ENCODE data around the gene MMP24. TPM values are rescaled to one million over a fixed set of nuclear protein-coding genes. Genes with fewer than 3 reads are reported as not detected.

MMP24 gene
- total RNA-seq, 2 experiments from 2014 or later, result not detected

DNA sequence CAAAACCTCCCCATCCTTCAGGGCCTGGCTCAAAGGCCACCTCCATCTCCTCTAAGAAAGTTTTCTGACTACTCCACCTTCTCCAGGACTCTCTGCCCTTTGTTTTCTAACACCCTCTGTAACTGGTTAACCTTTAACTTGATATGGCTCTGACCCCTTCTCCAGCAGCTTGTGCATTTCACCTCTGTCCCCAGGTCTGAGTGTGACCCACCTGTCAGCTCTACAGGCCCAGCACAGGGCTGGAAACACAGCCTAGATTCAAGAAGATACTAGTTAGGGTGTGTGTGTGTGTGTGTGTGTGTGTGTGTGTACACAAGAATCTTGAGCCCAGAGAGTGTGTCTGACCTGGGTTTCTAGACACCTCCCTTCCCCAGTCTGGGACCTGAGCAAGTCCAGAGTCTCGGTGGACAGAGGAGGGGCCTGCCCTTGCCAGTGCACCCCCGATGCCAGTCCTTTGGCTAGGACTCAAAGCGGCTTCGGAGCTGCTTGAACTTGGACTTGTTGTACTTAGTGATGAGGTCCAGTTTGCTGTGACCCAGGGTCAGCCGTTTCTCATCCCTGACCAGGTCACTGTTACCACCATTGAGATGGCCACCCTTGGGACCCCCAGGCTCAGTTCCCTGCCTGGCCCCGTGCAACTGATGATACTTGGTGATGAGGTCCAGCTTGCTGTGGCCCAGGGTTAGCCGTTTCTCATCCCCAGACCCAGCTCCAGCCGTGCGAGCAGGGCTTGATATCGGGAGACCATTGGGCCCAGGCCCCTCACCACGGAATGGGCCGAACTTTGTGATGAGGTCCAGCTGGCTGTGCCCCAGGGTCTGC is 59.8 kb downstream of the MMP24 start:
- ChIA-PET POLR2A (no interaction called here), CTCF (interaction anchor here (0.6 kb wide), 1 partner anchor 17 kb away, joined by 3 read pairs; no protein-coding TSS in a partner anchor)
- intact Hi-C loops (cut with micrococcal nuclease), result loop anchor here (10.0 kb wide), 1 partner anchor 59 kb away; no protein-coding TSS in a partner anchor

DNA sequence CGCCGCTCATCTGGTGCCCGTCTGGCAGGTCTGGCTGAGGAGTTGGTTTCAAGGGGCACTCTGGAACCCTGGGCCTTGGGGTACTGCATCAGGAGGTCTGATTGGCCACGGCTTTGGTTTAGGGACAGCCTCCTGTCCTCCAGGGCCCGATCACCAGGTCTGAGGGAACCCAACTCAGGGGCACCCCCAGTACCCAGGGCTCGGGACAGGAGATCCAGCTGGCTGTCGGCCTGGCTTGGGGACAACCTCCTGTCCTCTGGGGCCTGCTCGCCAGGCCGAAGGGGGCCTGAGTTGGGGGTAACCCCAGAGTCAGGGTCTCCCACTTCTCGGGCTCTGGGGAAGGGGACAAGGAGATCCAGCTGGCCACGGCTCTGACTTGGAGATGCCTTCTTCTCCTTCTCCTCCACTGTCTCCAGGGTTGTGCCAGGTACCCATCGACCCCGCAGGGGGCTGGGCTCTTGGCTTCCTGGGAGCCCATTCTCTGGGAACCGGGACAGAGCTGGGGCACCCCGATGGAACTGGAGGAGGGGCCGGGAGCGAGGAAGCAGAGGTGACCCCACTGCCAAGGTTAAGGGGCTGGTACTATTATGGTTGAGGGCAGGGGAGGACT is 60.5 kb downstream of the MMP24 start:
- intact Hi-C loops (cut with micrococcal nuclease), result loop anchor here (10.0 kb wide), 1 partner anchor 58 kb away; no protein-coding TSS in a partner anchor
- POLR2A ChIA-PET, result no interaction called here
- H3K27ac Mint-ChIP-seq, result no peak overlapping the region

More for the DNA sequence above, 59.8 kb downstream of the MMP24 start:
- H3K27ac Mint-ChIP-seq, result peak overlapping the region; percentile 14
- peaks cover 12% of the 10 kb centered on the region for H3K36me3 Mint-ChIP-seq
- H3K9me3 Mint-ChIP-seq, result no peaks in the 10 kb centered on the region
- no peaks in the 10 kb centered on the region for H3K27me3 Mint-ChIP-seq
- DNase-seq, result no peak
- H3K4me1 Mint-ChIP-seq (ENCODE audit: low read depth), result peaks cover 20% of the 10 kb centered on the region
- H3K4me3 Mint-ChIP-seq, result peak overlapping the region; percentile 78

DNA sequence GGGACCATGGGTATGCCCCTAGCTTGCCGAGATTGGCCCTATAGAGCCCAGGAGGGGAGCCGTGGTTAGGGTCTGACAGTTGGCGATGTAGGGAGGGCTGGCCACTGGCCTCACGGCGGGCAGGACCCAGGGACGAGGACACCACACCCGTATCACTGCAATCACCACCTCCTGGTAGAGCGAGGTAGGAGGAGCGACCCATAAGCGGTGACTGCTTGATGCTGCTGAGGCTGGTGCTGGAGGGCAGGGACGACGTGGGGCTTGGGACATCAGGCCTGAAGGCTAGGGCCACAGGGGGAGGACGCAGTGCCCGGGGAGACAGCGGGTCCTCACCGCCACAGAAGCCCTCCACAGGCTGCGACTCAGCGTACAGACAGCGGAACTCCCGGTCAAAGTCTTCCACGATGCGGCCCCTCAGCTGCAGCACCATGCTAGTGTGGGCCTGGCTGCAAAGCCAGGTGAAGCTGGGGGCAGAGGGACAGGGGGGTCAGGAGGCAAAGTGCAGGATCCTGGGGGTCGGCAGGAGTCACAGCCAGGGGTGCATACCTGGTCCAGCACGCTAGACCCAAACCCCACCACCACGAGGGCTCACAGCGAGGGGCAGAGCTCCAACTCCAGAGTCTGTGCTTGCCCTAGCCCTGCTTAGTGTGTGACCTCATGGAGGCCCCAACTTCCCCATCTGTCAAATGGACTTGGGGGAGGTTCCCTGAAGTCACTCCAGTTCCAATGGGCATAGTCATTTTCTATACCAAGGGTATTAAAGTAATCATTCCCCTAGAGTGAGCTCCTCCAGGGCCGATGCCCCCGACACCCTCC is 61.2 kb downstream of the MMP24 start:
- ChIA-PET CTCF (interaction anchor here (0.6 kb wide), 1 partner anchor 17 kb away, joined by 3 read pairs; no protein-coding TSS in a partner anchor), POLR2A (no interaction called here)
- H3K4me3 Mint-ChIP-seq, result no peak overlapping the region
- H3K27ac Mint-ChIP-seq, result no peak overlapping the region
- no peak for DNase-seq
- intact Hi-C loops (cut with micrococcal nuclease), result loop anchor here (10.0 kb wide), 1 partner anchor 57 kb away; no protein-coding TSS in a partner anchor
- H3K36me3 Mint-ChIP-seq, result peaks cover 4% of the 10 kb centered on the region
- peaks cover 20% of the 10 kb centered on the region for H3K4me1 Mint-ChIP-seq (ENCODE audit: low read depth)
- H3K9me3 Mint-ChIP-seq, result no peaks in the 10 kb centered on the region
- no peaks in the 10 kb centered on the region for H3K27me3 Mint-ChIP-seq

More for the DNA sequence above, 60.5 kb downstream of the MMP24 start:
- Mint-ChIP-seq H3K27me3 (no peaks in the 10 kb centered on the region), H3K4me1 (ENCODE audit: low read depth) (peaks cover 20% of the 10 kb centered on the region), H3K9me3 (no peaks in the 10 kb centered on the region), H3K4me3 (no peak overlapping the region), H3K36me3 (peaks cover 9% of the 10 kb centered on the region)
- CTCF ChIA-PET, result no interaction called here
- no peak for DNase-seq

DNA sequence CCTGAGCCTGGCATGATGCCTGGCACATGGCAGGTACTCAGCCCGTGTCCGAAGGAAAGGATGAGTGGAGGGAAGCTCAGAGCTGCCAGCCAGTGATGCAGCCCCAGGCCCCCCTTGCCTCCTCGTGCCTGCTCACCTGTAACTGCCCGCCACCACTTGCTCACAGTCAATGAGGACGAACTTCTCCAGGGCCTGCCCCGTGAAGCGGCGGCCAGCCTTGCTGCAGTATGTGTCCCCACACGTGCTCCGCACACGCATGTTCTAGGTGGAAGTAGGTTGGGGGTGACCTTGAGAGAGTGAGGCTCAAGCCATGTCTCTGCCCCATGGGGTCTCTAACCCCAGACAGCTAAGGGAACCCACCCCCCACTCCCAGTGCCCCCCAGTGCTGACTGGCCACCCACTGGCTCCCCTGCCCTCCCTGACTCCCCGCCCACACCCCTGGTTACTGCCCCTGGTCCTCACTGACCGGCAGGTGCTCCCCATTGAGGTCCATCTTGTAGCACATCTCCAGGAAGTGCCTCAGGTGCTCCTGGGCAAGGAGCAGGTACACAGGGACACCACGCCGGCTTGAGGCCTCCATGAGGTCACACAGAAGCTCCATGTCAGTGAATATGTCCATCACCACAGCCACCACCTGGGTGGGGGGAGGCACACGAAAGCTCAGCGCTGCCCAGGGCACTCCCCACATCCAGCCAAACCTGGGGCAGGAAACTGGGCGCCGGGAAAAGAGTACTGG is 62.0 kb downstream of the MMP24 start:
- Mint-ChIP-seq H3K27ac (no peak overlapping the region), H3K4me3 (no peak overlapping the region)
- intact Hi-C loops (cut with micrococcal nuclease), result loop anchor here (10.0 kb wide), 1 partner anchor 56 kb away; no protein-coding TSS in a partner anchor

DNA sequence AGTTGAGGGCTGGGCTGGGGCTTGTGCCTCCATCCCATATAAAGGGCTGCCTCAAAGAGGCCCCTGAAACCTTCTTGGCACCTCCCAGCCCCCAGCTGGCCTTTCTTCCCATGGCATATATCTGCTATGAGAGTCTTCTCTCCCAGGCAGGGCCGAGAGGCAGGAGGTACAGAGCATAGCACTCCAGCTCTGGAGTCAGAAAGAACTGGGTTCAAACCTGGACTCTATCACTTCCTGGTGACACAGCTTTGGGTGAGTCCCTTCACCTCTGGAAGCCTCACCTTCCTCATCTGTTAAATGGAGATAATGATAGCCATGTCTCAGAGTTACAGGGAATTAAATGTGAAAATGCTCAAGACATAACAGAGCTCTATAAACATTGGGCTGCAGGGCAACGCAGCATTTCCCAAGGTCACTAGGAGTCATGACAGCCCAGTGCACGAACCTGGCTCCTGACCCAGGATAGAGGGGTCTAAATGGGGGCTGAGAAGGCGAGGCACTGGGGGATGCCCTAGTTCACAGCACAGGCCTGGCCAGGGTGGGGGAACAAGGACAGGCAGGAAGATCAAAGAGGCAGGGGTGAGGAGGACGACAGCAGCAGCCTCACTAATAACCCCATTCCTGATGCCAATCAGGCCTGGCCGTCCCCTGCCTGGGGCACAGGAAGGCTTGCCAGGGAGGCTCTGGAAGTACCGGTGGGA is 63.8 kb downstream of the MMP24 start:
- DNase-seq, result no peak
- H3K4me1 Mint-ChIP-seq (ENCODE audit: low read depth), result peaks cover 7% of the 10 kb centered on the region
- POLR2A ChIA-PET, result no interaction called here
- H3K4me3 Mint-ChIP-seq, result no peak overlapping the region
- H3K36me3 Mint-ChIP-seq, result no peaks in the 10 kb centered on the region
- intact Hi-C loops (cut with micrococcal nuclease), result no loop called here
- H3K27me3 Mint-ChIP-seq, result peaks cover 4% of the 10 kb centered on the region
- H3K9me3 Mint-ChIP-seq, result no peaks in the 10 kb centered on the region
- no peak overlapping the region for H3K27ac Mint-ChIP-seq
- CTCF ChIA-PET, result interaction anchor here (0.8 to 2.2 kb wide), 2 partner anchors 14 to 39 kb away, joined by 3 to 7 read pairs; no protein-coding TSS in a partner anchor

More for the DNA sequence above, 62.0 kb downstream of the MMP24 start:
- Mint-ChIP-seq H3K36me3 (peaks cover 4% of the 10 kb centered on the region), H3K27me3 (peaks cover under 1% of the 10 kb centered on the region), H3K9me3 (no peaks in the 10 kb centered on the region), H3K4me1 (ENCODE audit: low read depth) (peaks cover 16% of the 10 kb centered on the region)
- POLR2A ChIA-PET, result no interaction called here
- CTCF ChIA-PET, result interaction anchor here (0.6 to 2.2 kb wide), 4 partner anchors 16 to 41 kb away, joined by 3 to 7 read pairs (median 4); no protein-coding TSS in a partner anchor
- DNase-seq, result no peak

DNA sequence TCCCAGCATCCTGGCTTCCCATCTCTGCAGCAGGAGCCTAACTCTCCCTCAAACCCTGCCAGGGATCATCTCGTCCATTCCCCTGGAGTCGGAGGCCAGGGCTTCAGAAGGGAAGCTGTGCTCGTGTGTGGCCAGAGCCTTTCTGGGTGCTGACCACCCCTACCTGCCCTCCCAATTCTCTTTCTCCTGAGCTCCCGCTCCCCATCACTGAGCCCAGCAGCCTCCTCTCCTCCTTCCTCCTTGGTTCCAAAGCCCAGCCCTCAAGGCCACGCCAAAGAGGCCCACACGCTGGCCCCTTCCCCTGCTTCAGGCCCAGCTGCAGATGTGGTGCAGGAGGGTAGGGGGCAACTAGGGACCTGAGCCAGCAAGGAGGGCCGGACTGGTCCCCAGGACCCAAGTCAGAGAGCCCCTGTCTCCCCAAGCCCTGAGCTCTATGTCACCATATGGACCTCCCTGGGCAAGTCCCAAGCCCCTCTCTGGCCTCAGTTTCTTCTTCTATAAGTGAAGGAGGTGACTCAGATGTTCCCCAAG is 64.5 kb downstream of the MMP24 start:
- H3K4me3 Mint-ChIP-seq, result no peak overlapping the region
- no peaks in the 10 kb centered on the region for H3K9me3 Mint-ChIP-seq
- ChIA-PET POLR2A (no interaction called here), CTCF (interaction anchor here (0.8 to 2.2 kb wide), 2 partner anchors 13 to 39 kb away, joined by 3 to 7 read pairs; no protein-coding TSS in a partner anchor)
- intact Hi-C loops (cut with micrococcal nuclease), result no loop called here
- H3K27me3 Mint-ChIP-seq, result peaks cover 4% of the 10 kb centered on the region
- peaks cover 2% of the 10 kb centered on the region for H3K4me1 Mint-ChIP-seq (ENCODE audit: low read depth)
- no peak for DNase-seq
- no peak overlapping the region for H3K27ac Mint-ChIP-seq
- H3K36me3 Mint-ChIP-seq, result no peaks in the 10 kb centered on the region

DNA sequence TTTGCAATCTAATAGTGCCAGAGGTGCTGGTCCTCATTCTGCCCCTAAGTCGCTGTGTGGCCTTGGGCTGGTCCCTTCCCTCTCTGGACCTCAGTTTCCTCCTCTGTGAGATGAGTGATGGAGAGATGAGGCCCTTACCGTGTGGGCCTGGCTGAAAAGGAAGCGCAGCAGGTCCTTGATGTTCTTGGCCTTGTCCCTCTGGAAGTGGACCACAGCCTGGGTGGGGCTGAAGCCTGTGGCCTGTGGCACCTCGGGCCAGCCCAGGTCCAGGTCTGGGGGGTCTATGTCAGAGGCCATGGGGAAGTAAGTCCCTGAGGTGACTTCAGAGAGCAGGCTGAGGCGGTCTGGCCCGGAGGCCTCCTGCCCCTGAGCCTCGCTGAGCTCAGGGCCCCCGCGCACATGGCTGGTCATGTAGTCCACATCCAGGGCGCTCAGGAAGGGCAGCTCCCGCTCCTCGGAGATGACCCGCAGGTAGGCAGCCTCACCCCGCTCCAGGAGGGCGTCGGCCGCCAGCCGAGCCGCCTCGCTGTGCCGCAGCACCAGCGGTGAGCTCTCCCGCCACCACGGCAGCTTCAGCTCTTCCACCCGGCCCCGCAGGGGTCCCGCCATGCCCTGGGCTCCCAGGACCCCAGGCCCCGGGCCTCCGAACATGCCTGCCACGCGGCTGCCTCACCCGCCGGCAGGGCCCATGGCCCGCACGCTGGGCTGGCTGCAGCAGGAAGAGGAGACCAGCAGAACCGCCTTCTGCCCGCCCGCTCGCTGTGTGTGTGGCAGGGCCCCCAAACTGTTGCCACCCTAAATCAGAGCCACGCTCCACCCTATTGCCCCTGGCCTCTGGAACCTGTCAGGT is 65.4 kb downstream of the MMP24 start, which contains the start of gene FAM83C:
Gene FAM83C, minus strand, starts transcription at position 772 of the 850 bp plus-strand sequence. Its CDS starts 121 bp downstream, at position 651.
- peaks cover 4% of the 10 kb centered on the region for H3K27me3 Mint-ChIP-seq
- no peak for DNase-seq
- no peaks in the 10 kb centered on the region for H3K9me3 Mint-ChIP-seq
- intact Hi-C loops (cut with micrococcal nuclease), result no loop called here
- H3K4me1 Mint-ChIP-seq (ENCODE audit: low read depth), result no peaks in the 10 kb centered on the region
- ChIA-PET POLR2A (no interaction called here), CTCF (no interaction called here)
- H3K4me3 Mint-ChIP-seq, result no peak within 1 kb of the TSS
- no peaks in the 10 kb centered on the region for H3K36me3 Mint-ChIP-seq
- H3K27ac Mint-ChIP-seq, result no peak within 1 kb of the TSS

DNA sequence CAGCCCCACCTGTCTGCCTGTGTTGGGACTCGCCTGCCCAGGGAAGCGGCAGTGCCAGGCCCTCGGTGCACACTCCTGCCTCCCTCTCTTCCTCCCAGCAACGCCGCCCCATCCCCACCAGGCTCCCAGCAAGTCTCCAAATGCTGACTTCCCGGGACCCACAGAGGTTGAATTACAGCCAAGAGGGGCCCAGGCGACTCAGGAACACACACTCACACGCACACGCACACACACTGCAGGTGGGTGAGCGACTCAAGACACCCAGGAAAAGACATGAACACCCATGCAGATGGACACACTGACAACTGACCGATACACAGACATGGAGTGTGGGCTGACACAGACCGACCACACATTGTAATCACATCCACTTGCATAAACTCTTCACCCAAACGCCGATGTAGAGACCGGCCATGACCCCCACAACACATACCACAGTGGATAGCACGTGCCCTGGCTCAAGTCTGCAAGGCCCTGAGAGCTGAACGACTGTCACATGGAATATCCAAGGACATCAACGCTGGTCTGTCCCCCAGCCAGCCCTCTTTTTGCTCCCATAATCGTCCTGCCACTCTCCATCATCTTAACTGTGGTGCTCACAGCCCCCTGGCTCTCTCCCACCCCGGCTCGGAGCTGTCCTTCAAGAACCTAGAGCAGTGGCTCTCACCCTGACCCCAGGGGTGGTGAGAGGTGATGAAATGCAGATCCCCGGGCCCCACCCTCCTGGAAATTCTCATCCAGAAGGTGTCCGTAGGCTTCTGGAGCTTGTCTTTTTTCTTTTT is 66.2 kb downstream of the MMP24 start:
- DNase-seq, result no peak
- CTCF ChIA-PET, result no interaction called here
- intact Hi-C loops (cut with micrococcal nuclease), result no loop called here
- POLR2A ChIA-PET, result no interaction called here
- Mint-ChIP-seq H3K36me3 (no peaks in the 10 kb centered on the region), H3K9me3 (no peaks in the 10 kb centered on the region), H3K27ac (no peak overlapping the region), H3K4me3 (no peak overlapping the region), H3K27me3 (peaks cover 4% of the 10 kb centered on the region), H3K4me1 (ENCODE audit: low read depth) (no peaks in the 10 kb centered on the region)

DNA sequence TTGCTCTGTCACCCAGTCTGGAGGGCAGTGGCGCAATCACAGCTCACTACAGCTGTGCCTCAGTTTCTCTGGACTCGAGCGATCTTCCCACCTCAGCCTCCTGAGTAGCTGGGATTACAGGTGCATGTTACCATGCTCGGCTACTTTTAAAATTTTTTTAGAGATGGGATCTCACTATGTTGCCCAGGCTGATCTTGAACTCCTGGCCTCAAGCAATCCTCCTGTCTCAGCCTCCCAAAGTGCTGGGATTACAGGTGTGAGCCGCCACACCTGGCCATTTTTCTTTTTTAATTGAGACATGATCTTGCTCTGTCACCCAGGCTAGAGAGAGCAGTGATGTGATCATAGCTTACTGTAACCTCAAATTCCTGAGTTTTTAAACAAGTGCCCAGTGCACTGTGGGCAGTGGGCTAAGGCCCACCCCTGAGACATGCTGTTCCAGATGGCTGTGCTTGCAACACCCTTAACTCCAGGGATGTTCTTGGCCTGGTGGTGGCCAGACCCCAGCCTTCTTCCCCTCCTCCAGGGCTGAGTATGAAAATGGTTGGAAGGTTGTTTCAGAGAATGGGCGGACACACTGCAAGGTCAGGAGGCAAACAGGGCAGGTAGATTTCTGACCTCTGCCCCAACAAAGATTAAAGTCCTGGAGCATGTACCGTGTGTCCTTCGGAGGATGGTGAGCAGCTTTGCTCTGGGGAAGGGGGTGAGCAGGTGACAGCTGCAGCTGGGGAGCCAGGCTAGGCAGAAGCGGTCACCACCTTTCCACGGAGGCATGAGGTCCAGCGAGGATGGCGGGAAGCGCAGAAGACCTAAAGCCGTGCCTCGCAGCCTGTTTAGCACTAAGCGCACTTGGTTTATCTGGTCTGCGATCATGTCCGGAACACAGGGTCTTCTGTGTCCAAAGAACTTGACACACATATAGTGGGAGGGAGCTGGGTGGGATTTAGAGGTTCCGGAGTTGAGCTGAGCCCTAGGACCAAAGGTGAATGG is 67.1 kb downstream of the MMP24 start:
- H3K36me3 Mint-ChIP-seq, result no peaks in the 10 kb centered on the region
- no peaks in the 10 kb centered on the region for H3K9me3 Mint-ChIP-seq
- POLR2A ChIA-PET, result no interaction called here
- H3K27ac Mint-ChIP-seq, result no peak overlapping the region
- CTCF ChIA-PET, result no interaction called here
- H3K27me3 Mint-ChIP-seq, result peaks cover 4% of the 10 kb centered on the region
- H3K4me1 Mint-ChIP-seq (ENCODE audit: low read depth), result no peaks in the 10 kb centered on the region
- DNase-seq, result no peak
- intact Hi-C loops (cut with micrococcal nuclease), result no loop called here
- H3K4me3 Mint-ChIP-seq, result no peak overlapping the region

All from activated CD4-positive, alpha-beta memory T cell treated with anti-CD3 and anti-CD28 coated beads for 36 hours (primary cell).